ENCODE measurements around the gene BNIP3. TPM values are rescaled to one million over a fixed set of nuclear protein-coding genes. Genes with fewer than 3 reads are reported as not detected.
"Not testable (repeated sequence)": the region's sequence is repeated elsewhere in the genome, so short reads cannot be mapped to it uniquely, and the experiment has no call there.

The BNIP3 gene
- total RNA-seq, 1 experiment from 2014 or later, result 18.4 TPM

DNA sequence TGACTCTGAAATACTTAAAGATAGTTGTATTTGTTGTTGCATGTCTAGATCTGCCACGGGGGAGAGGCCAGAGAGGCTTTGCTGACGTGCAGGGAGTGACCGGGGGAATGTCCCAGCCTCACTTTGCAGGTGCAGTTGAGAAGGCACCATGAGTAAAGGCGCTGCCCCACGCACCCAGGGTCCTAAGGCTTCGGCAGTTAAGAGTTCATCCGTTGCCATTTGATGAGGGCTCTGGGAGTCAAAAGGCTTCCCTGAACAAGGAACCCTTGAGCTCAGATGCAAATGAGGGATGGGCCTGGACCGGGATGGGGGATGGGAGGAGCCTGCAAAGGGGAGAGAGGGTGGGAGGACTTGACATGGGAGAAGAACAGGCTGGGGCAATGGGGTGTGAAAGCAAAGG is 60.5 kb downstream of the BNIP3 start:
- H3K27me3 Mint-ChIP-seq (ENCODE audit: insufficient read depth, unreplicated experiment), result no peaks in the 10 kb centered on the region

DNA sequence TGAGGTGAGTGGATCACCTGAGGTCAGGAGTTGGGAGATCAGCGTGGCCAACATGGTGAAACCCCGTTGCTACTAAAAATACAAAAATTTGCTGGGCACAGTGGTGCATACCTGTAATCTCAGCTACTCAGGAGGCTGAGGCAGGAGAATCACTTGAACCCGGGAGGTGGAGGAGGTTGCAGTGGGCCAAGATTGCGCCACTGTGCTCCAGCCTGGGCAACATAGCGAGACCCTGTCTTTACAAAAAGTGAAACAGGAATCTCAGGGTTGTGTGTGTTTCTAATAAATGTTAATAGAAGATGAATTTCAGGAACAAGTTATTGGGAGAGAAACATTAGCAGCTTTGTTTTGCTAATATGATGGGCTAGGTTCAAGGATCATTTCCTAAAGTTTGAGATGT is 61.0 kb downstream of the BNIP3 start:
- H3K9me3 Mint-ChIP-seq (ENCODE audit: unreplicated experiment), result no peaks in the 10 kb centered on the region
- no peak overlapping the region for H3K27ac Mint-ChIP-seq (ENCODE audit: unreplicated experiment)
- Histone ChIP-seq H3K4me1 (no peaks in the 10 kb centered on the region), H3K36me3 (ENCODE audit: control insufficient read depth, insufficient read depth, low read length) (no peaks in the 10 kb centered on the region), H3K4me3 (ENCODE audit: low read depth, low read length) (no peak overlapping the region), H3K27me3 (replicated peaks; ENCODE audit: control insufficient read depth, insufficient read depth, low read length) (no peaks in the 10 kb centered on the region), H3K9me3 (peaks cover 6% of the 10 kb centered on the region; the same call in 1 of the 2 replicates)
- no peak overlapping the region for H3K4me3 Mint-ChIP-seq (ENCODE audit: unreplicated experiment)
- DNase-seq, result no peak
- peaks cover 21% of the 10 kb centered on the region for H3K4me1 Mint-ChIP-seq (ENCODE audit: low read depth, unreplicated experiment)
- intact Hi-C loops (cut with micrococcal nuclease; ENCODE audit: unreplicated experiment), result no loop called here
- BruUV-seq (replicated peaks), result no TSS peak
- POLR2A ChIA-PET, result no interaction called here
- H3K36me3 Mint-ChIP-seq (ENCODE audit: insufficient read depth, unreplicated experiment), result peaks cover 13% of the 10 kb centered on the region
- TF ChIP-seq, protein P1, sequence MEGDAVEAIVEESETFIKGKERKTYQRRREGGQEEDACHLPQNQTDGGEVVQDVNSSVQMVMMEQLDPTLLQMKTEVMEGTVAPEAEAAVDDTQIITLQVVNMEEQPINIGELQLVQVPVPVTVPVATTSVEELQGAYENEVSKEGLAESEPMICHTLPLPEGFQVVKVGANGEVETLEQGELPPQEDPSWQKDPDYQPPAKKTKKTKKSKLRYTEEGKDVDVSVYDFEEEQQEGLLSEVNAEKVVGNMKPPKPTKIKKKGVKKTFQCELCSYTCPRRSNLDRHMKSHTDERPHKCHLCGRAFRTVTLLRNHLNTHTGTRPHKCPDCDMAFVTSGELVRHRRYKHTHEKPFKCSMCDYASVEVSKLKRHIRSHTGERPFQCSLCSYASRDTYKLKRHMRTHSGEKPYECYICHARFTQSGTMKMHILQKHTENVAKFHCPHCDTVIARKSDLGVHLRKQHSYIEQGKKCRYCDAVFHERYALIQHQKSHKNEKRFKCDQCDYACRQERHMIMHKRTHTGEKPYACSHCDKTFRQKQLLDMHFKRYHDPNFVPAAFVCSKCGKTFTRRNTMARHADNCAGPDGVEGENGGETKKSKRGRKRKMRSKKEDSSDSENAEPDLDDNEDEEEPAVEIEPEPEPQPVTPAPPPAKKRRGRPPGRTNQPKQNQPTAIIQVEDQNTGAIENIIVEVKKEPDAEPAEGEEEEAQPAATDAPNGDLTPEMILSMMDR (IDR thresholded peaks at IDR 0.05; ENCODE audit: insufficient read depth in 1 of 2, low read depth in 1 of 2, low read length in 1 of 2, severe bottlenecking in 1 of 2, unreplicated experiment in 1 of 2), result no peak
- no peaks in the 10 kb centered on the region for H3K27me3 Mint-ChIP-seq (ENCODE audit: insufficient read depth, unreplicated experiment)
- CTCF ChIA-PET, result no interaction called here

More for the DNA sequence above, 60.5 kb downstream of the BNIP3 start:
- H3K4me3 ChIP-seq (ENCODE audit: low read depth, low read length), result no peak overlapping the region
- H3K4me1 Mint-ChIP-seq (ENCODE audit: low read depth, unreplicated experiment), result peaks cover 21% of the 10 kb centered on the region
- TF ChIP-seq, protein P1 (IDR thresholded peaks at IDR 0.05; ENCODE audit: insufficient read depth in 1 of 2, low read depth in 1 of 2, low read length in 1 of 2, severe bottlenecking in 1 of 2, unreplicated experiment in 1 of 2), result no peak
- no peak overlapping the region for H3K27ac Mint-ChIP-seq (ENCODE audit: unreplicated experiment)
- H3K9me3 Mint-ChIP-seq (ENCODE audit: unreplicated experiment), result no peaks in the 10 kb centered on the region
- H3K4me1 ChIP-seq, result no peaks in the 10 kb centered on the region
- intact Hi-C loops (cut with micrococcal nuclease; ENCODE audit: unreplicated experiment), result no loop called here
- H3K36me3 Mint-ChIP-seq (ENCODE audit: insufficient read depth, unreplicated experiment), result peaks cover 13% of the 10 kb centered on the region
- no peak for DNase-seq
- no peak overlapping the region for H3K4me3 Mint-ChIP-seq (ENCODE audit: unreplicated experiment)
- CTCF ChIA-PET, result no interaction called here
- no peaks in the 10 kb centered on the region for H3K36me3 ChIP-seq (ENCODE audit: control insufficient read depth, insufficient read depth, low read length)
- H3K27me3 ChIP-seq (replicated peaks; ENCODE audit: control insufficient read depth, insufficient read depth, low read length), result no peaks in the 10 kb centered on the region
- peaks cover 6% of the 10 kb centered on the region; the same call in 1 of the 2 replicates for H3K9me3 ChIP-seq
- BruUV-seq (replicated peaks), result no TSS peak
- POLR2A ChIA-PET, result no interaction called here

DNA sequence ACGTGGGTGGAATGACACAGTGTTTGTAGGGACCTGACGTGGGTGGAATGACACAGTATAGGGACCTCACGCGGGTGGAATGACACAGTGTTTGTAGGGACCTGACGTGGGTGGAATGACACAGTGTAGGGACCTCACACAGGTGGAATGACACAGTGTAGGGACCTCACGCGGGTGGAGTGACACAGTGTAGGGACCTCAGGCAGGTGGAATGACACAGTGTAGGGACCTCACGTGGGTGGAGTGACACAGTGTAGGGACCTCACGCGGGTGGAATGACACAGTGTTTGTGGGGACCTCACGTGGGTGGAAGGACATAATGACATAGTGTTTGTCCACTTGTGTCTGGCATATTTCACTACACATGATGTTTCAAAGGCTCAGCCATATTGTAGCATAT is 61.6 kb downstream of the BNIP3 start:
- H3K9me3 ChIP-seq, result peaks cover 6% of the 10 kb centered on the region; the same call in 1 of the 2 replicates
- CTCF ChIA-PET, result no interaction called here
- BruUV-seq (replicated peaks), result no TSS peak
- no peak for DNase-seq
- Mint-ChIP-seq H3K4me1 (ENCODE audit: low read depth, unreplicated experiment) (peaks cover 21% of the 10 kb centered on the region), H3K9me3 (ENCODE audit: unreplicated experiment) (no peaks in the 10 kb centered on the region), H3K4me3 (ENCODE audit: unreplicated experiment) (no peak overlapping the region), H3K36me3 (ENCODE audit: insufficient read depth, unreplicated experiment) (peaks cover 13% of the 10 kb centered on the region), H3K27ac (ENCODE audit: unreplicated experiment) (no peak overlapping the region), H3K27me3 (ENCODE audit: insufficient read depth, unreplicated experiment) (no peaks in the 10 kb centered on the region)
- H3K27me3 ChIP-seq (replicated peaks; ENCODE audit: control insufficient read depth, insufficient read depth, low read length), result no peaks in the 10 kb centered on the region
- H3K4me1 ChIP-seq, result no peaks in the 10 kb centered on the region
- intact Hi-C loops (cut with micrococcal nuclease; ENCODE audit: unreplicated experiment), result no loop called here
- H3K36me3 ChIP-seq (ENCODE audit: control insufficient read depth, insufficient read depth, low read length), result no peaks in the 10 kb centered on the region
- H3K4me3 ChIP-seq (ENCODE audit: low read depth, low read length), result no peak overlapping the region
- TF ChIP-seq, protein P1 (IDR thresholded peaks at IDR 0.05; ENCODE audit: insufficient read depth in 1 of 2, low read depth in 1 of 2, low read length in 1 of 2, severe bottlenecking in 1 of 2, unreplicated experiment in 1 of 2), result no peak
- POLR2A ChIA-PET, result no interaction called here

DNA sequence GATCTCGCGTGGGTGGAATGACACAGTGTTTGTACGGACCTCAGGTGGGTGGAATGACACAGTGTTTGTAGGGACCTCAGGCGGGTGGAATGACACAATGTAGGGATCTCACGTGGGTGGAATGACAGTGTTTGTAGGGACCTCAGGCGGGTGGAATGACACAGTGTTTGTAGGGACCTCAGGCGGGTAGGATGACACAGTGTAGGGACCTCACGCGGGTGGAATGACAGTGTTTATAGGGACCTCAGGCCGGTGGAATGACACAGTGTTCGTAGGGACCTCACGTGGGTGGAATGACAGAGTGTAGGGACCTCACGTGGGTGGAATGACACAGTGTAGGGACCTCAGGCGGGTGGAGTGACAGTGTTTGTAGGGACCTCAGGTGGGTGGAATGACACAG is 62.3 kb downstream of the BNIP3 start:
- BruUV-seq (replicated peaks), result not testable (repeated sequence)

More for the DNA sequence above, 62.3 kb downstream of the BNIP3 start:
- H3K9me3 ChIP-seq; H3K27ac Mint-ChIP-seq (ENCODE audit: unreplicated experiment); H3K27me3 Mint-ChIP-seq (ENCODE audit: insufficient read depth, unreplicated experiment); POLR2A ChIA-PET; H3K36me3 ChIP-seq (ENCODE audit: control insufficient read depth, insufficient read depth, low read length); H3K27me3 ChIP-seq (replicated peaks; ENCODE audit: control insufficient read depth, insufficient read depth, low read length); H3K4me1 ChIP-seq; DNase-seq; H3K4me3 Mint-ChIP-seq (ENCODE audit: unreplicated experiment); CTCF ChIA-PET; H3K9me3 Mint-ChIP-seq (ENCODE audit: unreplicated experiment); H3K4me3 ChIP-seq (ENCODE audit: low read depth, low read length); intact Hi-C loops (cut with micrococcal nuclease; ENCODE audit: unreplicated experiment): not testable (repeated sequence)
- Mint-ChIP-seq H3K36me3 (ENCODE audit: insufficient read depth, unreplicated experiment) (peaks cover 15% of the 10 kb centered on the region), H3K4me1 (ENCODE audit: low read depth, unreplicated experiment) (peaks cover 21% of the 10 kb centered on the region)
